ENCODE data around the gene SAPCD2.

Gene SAPCD2

DNA sequence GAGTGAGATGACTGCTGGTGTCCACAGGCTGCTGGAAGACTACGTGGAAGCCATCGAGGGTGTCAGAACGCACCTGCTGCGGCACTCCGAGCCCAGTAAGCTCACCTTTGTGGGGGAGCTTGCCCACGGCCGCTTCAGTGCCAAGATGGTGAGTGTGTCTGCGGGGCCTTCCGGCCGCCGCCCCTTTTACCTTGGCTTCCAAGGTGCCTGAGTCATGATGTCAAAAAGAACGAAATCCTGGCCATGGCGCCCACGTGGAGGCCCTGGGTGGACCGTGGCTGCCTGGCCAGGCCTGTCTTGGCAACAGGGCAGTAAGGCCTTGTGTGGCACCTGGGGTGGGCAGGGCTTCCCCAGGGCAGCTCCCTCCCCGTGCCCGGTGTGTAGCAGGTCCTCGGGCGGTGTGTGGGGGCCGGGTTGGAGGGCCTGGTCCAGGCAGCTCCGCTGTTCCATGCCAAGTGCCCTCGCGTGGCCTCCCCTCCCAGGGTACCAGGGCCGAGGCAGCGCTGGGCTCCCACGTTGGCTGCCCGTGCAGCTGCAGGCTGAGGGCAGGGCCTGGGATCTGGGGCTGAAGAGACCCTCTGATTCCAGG lies 36.4 kb upstream of the SAPCD2 start:
- DNase-seq, result no peak

DNA sequence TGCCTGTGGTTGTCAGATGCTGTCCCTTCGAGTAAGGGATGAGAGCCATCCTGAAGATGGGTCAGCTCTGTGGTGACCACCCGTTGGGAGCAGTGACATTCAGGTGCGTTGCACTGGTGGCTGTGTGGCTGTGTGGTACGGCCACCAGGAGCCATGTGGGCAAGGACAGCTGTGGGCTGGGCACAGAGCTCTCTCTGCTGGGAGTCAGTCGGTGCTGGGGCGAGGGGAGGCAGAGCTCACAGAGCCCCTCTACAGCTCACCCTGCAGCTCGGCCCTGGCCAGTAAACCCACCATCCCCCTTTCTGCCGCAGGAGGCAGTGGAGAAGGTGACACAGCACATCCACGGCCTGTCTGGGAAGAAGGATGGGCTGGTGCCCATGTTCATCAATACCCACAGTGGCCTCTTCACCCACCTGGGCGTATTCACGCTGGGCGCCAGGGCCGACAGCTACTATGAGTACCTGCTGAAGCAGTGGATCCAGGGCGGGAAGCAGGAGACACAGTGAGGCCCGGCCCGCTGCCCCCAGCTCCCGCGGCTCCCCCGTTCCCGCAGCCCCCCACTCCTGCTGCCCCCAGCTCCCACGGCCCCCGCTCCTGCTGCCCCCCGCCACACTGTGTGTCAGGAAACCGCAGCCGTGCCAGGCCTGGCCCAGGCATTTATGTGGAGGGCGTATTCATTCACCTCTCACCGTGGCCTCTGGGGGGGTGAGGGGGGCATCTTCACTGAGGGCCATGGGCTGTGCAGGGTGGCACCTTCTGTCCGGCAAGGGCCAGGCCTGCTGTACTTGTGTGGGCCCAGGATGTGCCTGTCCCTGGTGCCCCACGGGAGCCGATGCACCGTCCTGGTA lies 35.7 kb upstream of the SAPCD2 start:
- no peak for DNase-seq

GRCh38 chr9:137103206-137103999 lies 33.0 kb upstream of the SAPCD2 start:
- no peak for DNase-seq

- no peak for DNase-seq
These were observed 28.9 kb upstream of the SAPCD2 start for GRCh38 chr9:137099231-137099630.

- no peak for DNase-seq
These were observed 27.6 kb upstream of the SAPCD2 start for GRCh38 chr9:137097761-137098462.

DNA sequence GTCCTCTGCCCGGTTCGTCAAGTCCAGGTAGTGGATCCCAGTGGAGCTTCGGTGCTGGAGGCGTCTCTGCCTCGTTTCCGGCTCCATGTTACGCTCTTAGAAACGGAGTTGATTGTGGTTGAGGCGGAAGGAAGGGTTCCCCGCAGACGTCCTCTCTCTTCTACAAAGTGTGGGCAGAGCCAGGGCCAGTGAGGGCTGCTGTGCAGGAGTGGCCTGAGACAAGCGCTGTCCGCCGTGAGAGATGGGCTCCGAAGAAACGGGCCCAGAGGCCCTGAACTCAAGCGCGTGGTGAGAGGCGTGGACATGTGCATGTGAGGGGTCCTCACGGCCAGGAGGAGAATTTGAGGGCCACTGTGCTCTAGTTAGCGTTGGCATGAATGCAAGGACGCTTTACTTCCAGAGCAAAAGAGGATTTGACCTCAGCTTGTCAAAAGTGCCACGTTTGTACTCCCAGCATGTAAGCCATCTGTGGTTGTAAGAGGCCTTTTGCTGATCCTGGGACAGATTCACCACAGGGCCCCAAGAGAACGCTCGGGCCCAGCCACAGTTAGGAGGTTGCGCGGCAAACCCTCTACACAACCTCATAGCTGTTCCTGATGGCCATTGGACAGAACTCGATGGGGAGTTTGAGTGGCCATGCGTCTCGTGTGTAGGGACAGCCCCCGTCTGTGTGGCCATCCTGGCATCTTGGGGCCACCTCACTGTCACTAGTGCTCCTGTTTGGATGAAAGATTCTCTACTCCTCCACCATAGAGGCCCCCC lies 26.6 kb upstream of the SAPCD2 start:
- no peak for DNase-seq

- no peak for DNase-seq
These were observed 25.5 kb upstream of the SAPCD2 start for GRCh38 chr9:137095664-137096517.

GRCh38 chr9:137089232-137089947 lies 19.0 kb upstream of the SAPCD2 start:
- no peak for DNase-seq

DNA sequence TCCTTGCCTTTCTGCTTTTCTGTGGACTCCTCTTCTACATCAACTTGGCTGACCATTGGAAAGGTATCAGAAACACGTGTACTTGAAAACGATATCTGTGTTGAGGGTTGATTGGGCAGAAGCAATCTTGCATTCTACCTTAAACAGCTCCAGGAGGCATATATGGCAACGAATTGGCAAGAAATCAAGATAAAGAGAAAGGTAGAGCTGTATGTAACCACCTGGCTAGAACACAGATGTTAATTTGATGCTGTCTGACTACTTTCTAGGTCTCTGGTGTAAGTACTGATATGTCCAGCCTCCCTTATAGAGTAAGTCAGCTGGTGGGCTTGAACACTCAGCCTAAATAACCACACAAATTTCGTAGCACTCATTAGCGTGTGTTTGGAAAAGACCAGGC lies 17.8 kb upstream of the SAPCD2 start:
- DNase-seq, result no peak

DNA sequence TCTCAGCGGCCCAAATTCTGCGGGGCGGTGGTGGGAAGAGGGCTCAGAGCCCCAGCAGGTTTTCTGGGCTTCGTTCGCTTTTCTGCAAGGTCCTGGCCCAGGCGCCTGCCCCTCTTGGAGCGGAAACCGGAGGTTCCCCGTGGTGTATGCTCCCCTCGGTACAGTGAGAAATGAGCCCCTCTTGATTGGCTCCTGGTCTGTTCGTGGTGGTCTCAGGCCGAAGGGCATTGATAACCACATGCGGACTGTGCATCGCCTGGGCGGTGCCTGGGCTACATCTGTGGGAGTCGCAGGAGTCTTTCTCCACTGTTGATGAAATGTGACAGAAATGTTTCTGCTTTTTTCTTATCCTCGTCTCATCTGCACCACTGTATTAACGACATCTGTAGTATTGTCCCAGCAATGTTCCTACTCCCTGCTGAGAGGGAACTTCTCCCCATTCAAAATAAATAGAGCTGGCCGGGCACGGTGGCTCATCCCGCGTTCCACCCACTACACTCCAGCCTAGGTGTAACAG lies 17.1 kb upstream of the SAPCD2 start:
- no peak for DNase-seq

DNA sequence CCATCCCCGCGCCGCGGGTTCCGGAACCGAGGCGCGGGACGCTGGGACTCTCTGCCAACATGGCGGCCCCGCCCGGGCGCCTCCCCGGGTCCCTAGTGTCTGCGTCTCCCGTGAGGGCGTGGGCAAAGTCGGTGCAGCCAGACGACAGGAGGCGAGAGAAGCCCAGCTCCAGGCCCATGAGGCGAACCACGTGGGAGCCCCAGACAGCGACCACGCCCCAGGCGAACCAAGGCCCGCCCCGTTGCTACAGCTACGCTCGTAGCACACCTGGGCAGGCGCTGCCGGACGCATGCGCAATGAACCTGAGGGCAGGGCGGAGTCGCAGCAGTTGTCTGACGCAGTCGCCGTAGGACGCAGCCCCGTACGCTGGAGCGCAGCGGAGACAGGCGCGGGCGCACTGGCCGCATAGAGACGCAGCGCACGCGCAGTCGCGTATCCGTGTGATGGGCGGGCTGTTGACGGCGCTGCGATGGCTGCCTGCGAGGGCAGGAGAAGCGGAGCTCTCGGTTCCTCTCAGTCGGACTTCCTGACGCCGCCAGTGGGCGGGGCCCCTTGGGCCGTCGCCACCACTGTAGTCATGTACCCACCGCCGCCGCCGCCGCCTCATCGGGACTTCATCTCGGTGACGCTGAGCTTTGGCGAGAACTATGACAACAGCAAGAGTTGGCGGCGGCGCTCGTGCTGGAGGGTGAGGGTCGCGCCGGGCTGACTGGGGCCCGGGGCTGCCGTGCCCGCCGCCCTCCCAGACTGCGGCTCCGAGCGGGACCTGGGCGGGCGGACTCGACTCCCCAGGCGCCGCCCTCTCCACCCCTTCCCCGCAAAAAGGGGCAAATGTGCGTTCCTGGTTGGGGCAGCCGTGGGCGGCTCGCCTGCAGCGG lies 16.4 kb upstream of the SAPCD2 start, which contains the start of gene MAN1B1:
Gene MAN1B1 (plus strand): TSS at position 455 of the 878 bp plus-strand sequence. CDS start 15 bp downstream, at position 470.
- DNase-seq, result peak; percentile 91

- no peak for DNase-seq
These were observed 15.7 kb upstream of the SAPCD2 start for GRCh38 chr9:137085920-137086530.

GRCh38 chr9:137084526-137084925 lies 14.2 kb upstream of the SAPCD2 start:
- DNase-seq, result no peak

GRCh38 chr9:137083394-137084004 lies 13.1 kb upstream of the SAPCD2 start:
- DNase-seq, result no peak

DNA sequence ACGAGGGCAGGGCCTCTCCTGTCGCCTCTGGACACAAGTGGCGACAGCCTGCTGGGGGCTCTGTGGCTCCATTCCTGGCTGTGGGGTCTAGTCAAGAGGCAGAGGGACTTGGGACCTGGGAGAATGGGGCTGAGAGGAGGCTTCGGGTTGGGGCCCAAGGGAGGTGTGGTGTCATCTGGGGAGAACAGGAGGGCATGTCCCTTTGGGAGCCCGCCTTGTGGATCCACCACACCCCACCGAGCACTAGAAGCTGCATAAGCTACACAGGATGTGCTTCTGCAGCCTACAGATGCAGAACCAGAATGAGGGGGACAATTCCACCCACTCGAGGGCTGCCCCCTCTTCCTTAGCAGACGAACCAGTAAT lies 12.6 kb upstream of the SAPCD2 start:
- DNase-seq, result no peak

DNA sequence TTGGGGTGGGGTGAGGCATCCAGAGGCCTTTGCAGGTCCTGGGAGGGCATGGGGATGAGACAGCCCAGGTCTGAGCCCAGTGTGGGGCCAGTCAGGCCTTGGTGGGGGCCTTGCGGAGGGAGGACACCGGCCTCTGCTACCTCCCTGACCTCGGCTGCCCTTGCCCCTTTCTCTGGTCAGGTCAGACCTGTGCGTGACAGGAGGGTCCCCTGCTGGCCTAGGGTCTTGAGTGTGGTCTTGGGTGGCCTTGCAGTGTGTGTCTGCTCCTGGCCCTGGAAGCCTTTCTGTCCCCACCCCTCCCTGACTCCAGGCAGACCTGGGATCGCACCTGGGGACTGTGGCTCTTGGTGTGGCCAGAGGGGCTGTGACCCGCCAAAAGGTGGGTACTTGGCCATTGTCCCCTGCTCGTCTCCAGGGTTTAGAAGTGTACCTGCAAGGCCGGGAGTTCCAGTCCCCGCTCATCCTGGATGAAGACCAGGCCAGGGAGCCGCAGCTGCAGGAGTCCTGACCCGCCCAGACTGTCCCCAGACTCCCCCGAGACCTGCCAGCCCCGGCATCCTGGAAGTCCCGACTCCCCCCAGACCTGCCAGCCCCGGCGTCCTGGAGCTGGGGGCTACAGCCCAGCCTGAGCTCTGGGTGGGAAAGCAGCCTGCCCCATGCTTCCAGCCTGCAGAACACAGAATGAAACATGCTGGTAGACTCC lies 12.0 kb upstream of the SAPCD2 start:
- DNase-seq, result no peak

DNA sequence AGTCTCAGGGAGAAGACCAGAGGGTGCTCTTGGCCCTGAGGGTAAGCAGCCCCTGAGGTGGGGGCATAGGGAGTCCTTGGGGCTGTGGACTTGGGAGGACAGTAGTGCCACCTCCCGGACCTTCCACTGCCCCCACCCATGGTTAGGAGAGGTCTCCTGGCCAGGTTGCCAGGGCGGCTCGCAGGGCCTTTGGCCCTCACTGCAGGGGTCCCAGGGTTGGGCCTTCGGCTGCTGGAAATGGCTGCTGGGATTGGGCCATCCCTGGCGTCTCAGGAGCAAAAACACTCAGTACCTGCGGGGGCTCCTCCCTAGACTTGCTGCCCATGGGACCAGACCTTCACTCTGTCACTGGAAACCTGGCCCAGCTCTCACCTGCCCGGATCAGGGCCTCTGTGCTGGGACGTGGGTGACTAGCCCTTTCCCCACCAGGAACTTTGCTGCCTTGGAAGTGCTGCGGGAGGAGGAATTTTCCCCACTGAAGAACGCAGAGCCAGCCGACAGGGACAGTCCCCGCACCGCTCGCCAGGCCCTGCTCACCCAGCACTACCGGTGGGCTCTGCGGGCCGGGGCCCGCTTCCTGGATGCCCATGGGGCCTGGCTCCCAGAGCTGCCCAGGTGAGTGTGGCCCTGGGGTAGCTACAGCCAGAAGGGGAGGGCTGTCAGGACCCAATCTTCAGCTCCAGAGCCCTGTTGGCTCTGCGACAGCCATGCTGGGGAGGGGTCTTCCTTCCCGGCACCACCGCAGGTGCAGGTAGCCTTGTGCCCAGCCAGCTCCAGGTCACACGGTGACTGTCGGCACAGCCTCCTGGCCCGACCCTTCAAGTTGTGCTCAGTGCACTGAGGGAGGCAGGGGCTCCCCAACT lies 10.1 kb upstream of the SAPCD2 start:
- DNase-seq, result no peak
